OCI-LY7 (cell line): ENCODE measurements around the gene WIPF2. TPM values are rescaled to one million over a fixed set of nuclear protein-coding genes. Genes with fewer than 3 reads are reported as not detected.

Source experiments
- BruUV-seq: library from RNA; stranded (reverse); fragments of 400-500 nt; replicated peaks from 2 replicates; lab custom pipeline; 2021; lab: Mats Ljungman, UMichigan
- CTCF ChIA-PET: fragments of 300-600 bp; sonication (Branson Sonifier 250); formaldehyde crosslinking; loops from one replicate; lab custom pipeline; 2022; ENCODE audit warnings: antibody characterized with exemption; ENCODE audit not compliant: unreplicated experiment; lab: Charles Lee
- POLR2A ChIA-PET: fragments of 300-600 bp; sonication (Branson Sonifier 250); formaldehyde crosslinking; loops from one replicate; lab custom pipeline; 2022; ENCODE audit warnings: antibody characterized with exemption; lab: Charles Lee
- DNase-seq: peaks from one replicate; pipeline ENCODE4 v3.0.0-alpha.2; 2015; ENCODE audit warnings: low spot score
- H2AFZ ChIP-seq: fragments of 200-600 bp; sonication (generic), shearing (Covaris generic); 2 replicates; pipeline ENCODE4 v1.6.1; 2014; ENCODE audit warnings: mild to moderate bottlenecking, antibody characterized with exemption, low read length, moderate library complexity
- H3K27ac ChIP-seq: fragments of 200-600 bp; sonication (generic); 2 replicates; pipeline ENCODE4 v1.5.1; 2014; ENCODE audit warnings: mixed run types, low read depth, mild to moderate bottlenecking, moderate library complexity, low read length, inconsistent platforms; ENCODE audit not compliant: poor library complexity, severe bottlenecking
- H3K36me3 ChIP-seq: fragments of 200-600 bp; sonication (generic); 2 replicates; pipeline ENCODE4 v1.6.1; 2014; ENCODE audit warnings: mild to moderate bottlenecking, antibody characterized with exemption, low read length, moderate library complexity, mixed read lengths; ENCODE audit not compliant: insufficient read depth
- H3K4me1 ChIP-seq: fragments of 200-600 bp; sonication (generic); 2 replicates; pipeline ENCODE4 v1.5.1; 2014; ENCODE audit warnings: mild to moderate bottlenecking, low read length; ENCODE audit not compliant: insufficient read depth, poor library complexity, severe bottlenecking
- H3K4me2 ChIP-seq: fragments of 200-600 bp; sonication (generic); 2 replicates; pipeline ENCODE4 v1.6.1; 2014; ENCODE audit warnings: mild to moderate bottlenecking, low read length
- H3K4me3 ChIP-seq: fragments of 200-600 bp; sonication (generic); 2 replicates; pipeline ENCODE4 v1.5.1; 2014; ENCODE audit warnings: mild to moderate bottlenecking, low read depth, low read length; ENCODE audit not compliant: poor library complexity, severe bottlenecking
- H3K79me2 ChIP-seq: fragments of 200-600 bp; sonication (generic); 2 replicates; pipeline ENCODE4 v1.6.1; 2016; ENCODE audit warnings: low read depth, mild to moderate bottlenecking, low read length, moderate library complexity, mixed read lengths; ENCODE audit not compliant: insufficient read depth
- H3K9me2 ChIP-seq: fragments of 200-600 bp; sonication (generic); 2 replicates; pipeline ENCODE4 v1.6.1; 2016; ENCODE audit warnings: mild to moderate bottlenecking, low read length, mixed read lengths; ENCODE audit not compliant: insufficient read depth
- H3K9me3 ChIP-seq: fragments of 200-600 bp; sonication (generic); 2 replicates; pipeline ENCODE4 v1.6.1; 2014; ENCODE audit warnings: mild to moderate bottlenecking, mixed run types, low read length, mixed read lengths
- H4K20me1 ChIP-seq: fragments of 200-600 bp; sonication (generic); 2 replicates; pipeline ENCODE4 v1.6.1; 2014; ENCODE audit warnings: mild to moderate bottlenecking, antibody characterized with exemption, low read length, moderate library complexity, mixed read lengths; ENCODE audit not compliant: insufficient read depth
- CTCF ChIP-seq: fragments of 200-600 bp; sonication (generic); conservative IDR thresholded peaks from 2 replicates; pipeline ENCODE4 v1.5.1; 2014; ENCODE audit warnings: mild to moderate bottlenecking, antibody characterized with exemption, low read length, moderate library complexity, mixed read lengths
- EZH2phosphoT487 ChIP-seq: fragments of 200-600 bp; sonication (generic); IDR thresholded peaks from 2 replicates; pipeline ENCODE4 v1.6.1; 2018; ENCODE audit warnings: low read depth, borderline replicate concordance, mild to moderate bottlenecking, mixed run types, antibody characterized with exemption, low read length, moderate library complexity, mixed read lengths
- intact Hi-C: fragments of 100-400 bp; cut with micrococcal nuclease; formaldehyde crosslinking; loops from one replicate; pipeline ENCODE4 v1.10.0; 2022; ENCODE audit not compliant: unreplicated experiment
- total RNA-seq, 2 experiments: library from RNA; depleted of rRNA in 1 of 2; stranded (reverse); fragments of >200 nt in 1 of 2; shearing (Covaris generic) in 1 of 2; gene quantifications; 2 replicates each; pipeline ENCODE4 v1.2.3, GENCODE V29; 2014 to 2022

The WIPF2 gene
- total RNA-seq, 2 experiments from 2014 or later = 4.7 to 20.3 TPM

DNA sequence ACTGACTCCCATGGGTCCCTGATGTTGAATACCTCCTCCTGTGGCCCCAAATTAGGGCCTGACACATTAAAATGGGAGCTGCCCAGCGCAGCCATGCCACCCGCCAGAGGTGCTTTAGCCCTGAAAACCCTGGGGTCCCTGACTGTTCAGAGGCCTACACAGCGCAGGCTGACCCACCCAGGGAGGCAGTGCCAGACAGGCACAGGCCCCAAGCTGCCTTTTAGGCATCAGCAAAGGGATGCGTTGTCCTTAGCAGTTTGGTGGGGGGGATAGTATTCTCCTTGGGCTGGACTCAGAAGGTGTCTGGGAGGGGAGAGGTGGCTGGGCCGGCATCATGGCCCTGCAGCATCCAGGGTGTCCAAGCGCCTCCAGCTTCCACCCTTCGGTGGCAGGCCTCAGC is 40.4 kb upstream of the WIPF2 start:
- ChIA-PET CTCF (no interaction called here), POLR2A (interaction anchor here (0.7 kb wide), 2 partner anchors 38 to 109 kb away, joined by 3 to 4 read pairs; partner anchors contain the start of gene CASC3)
- Histone ChIP-seq H2AFZ (no peak overlapping the region), H3K4me1 (peaks cover 7% of the 10 kb centered on the region), H3K27ac (no peak overlapping the region), H3K4me3 (no peak overlapping the region), H3K9me3 (no peaks in the 10 kb centered on the region), H3K9me2 (no peaks in the 10 kb centered on the region), H4K20me1 (no peaks in the 10 kb centered on the region), H3K36me3 (peaks cover 26% of the 10 kb centered on the region), H3K4me2 (no peak overlapping the region), H3K79me2 (no peaks in the 10 kb centered on the region)
- DNase-seq = no peak
- TF ChIP-seq EZH2phosphoT487 (no peak), CTCF (no peak)
- BruUV-seq = no TSS peak
- intact Hi-C loops = no loop called here

DNA sequence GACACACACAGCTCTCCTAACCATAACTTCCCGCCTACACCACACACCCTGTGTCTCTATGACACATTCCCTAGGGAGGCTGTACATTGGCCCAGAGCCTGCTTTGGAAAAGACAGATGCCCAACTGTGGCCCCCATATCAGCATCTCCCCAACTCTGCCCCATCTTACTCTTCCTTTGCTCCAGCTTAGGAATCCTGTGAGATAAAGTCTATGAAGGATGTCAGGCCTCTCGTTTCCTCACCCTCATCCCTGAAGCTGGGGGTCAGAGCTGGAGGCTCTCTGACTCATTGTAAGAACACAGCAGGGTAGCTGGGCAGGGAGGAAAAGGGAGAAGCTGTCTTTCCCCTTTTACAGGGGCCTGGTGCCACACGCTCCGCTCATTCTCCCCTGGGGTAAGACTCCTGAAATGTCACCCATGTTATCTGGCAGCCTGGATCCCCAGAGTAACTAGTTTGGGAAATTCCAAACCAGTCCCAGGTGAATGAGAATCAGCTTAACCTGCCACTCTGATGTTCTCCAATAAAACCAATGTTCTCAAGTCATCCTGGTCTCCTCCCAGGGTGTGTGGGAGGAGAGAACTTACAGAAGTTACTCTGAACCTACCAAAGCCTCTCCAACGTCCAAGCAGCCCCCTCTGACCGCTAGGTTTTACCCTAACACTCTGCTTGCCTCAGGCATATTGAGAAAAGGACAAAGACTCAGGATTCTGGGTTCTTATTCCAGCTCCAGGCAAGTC is 39.0 kb upstream of the WIPF2 start:
- Histone ChIP-seq H4K20me1 (no peaks in the 10 kb centered on the region), H3K79me2 (no peaks in the 10 kb centered on the region), H3K9me2 (no peaks in the 10 kb centered on the region), H3K4me2 (no peak overlapping the region), H3K27ac (no peak overlapping the region), H3K36me3 (peaks cover 13% of the 10 kb centered on the region; the same call in 1 of the 2 replicates), H2AFZ (no peak overlapping the region), H3K4me1 (peaks cover 7% of the 10 kb centered on the region), H3K9me3 (no peaks in the 10 kb centered on the region), H3K4me3 (no peak overlapping the region)
- ChIA-PET POLR2A (interaction anchor here (0.5 to 0.8 kb wide), 2 partner anchors 17 to 19 kb away, joined by 3 read pairs; no protein-coding TSS in a partner anchor), CTCF (no interaction called here)
- no TSS peak for BruUV-seq
- DNase-seq = no peak
- no peak for TF ChIP-seq CTCF
- no peak for TF ChIP-seq EZH2phosphoT487
- intact Hi-C loops = no loop called here

DNA sequence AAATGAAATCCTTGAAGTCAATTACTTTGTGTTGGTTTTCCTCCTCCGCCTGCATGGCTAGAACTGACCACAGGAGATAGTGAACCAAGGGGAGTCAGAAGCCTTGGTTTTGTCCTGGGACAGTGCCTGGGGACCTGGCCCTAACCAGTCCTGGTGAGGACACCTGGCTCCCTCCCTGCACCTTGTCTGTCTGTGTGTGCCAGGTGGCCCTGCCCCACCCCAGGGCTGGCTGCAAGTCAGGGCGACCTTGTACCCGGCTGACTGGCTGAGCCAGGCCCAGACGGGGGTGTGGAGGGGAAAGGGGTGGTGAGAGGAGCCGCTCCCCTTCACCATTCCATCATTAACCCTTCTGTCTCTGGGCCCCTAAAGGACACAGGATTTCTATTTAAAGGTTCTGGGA is 38.4 kb upstream of the WIPF2 start:
- BruUV-seq = no TSS peak
- no peak overlapping the region for H3K4me2 ChIP-seq
- H3K36me3 ChIP-seq = peaks cover 13% of the 10 kb centered on the region; the same call in 1 of the 2 replicates
- intact Hi-C loops = no loop called here
- H3K27ac ChIP-seq = no peak overlapping the region
- ChIA-PET POLR2A (no interaction called here), CTCF (no interaction called here)
- TF ChIP-seq EZH2phosphoT487 (no peak), CTCF (no peak)
- no peak overlapping the region for H3K4me3 ChIP-seq
- H3K79me2 ChIP-seq = no peaks in the 10 kb centered on the region
- H3K9me3 ChIP-seq = no peaks in the 10 kb centered on the region
- DNase-seq = no peak
- no peaks in the 10 kb centered on the region for H4K20me1 ChIP-seq
- no peaks in the 10 kb centered on the region for H3K9me2 ChIP-seq
- peaks cover 7% of the 10 kb centered on the region for H3K4me1 ChIP-seq
- H2AFZ ChIP-seq = no peak overlapping the region
